IPS-20b (cell line): ENCODE results near the gene IGF1R.
"Not testable (repeated sequence)": the region's sequence is repeated elsewhere in the genome, so short reads cannot be mapped to it uniquely, and the experiment has no call there.

Experiments
- H3K27ac ChIP-seq: one replicate; pipeline ENCODE4 v1.5.1; 2013; ENCODE audit warnings: low read length
- H3K27me3 ChIP-seq: 2 replicates; pipeline ENCODE4 v1.6.1; 2013; ENCODE audit warnings: mild to moderate bottlenecking, low read length, inconsistent platforms; ENCODE audit not compliant: insufficient read depth
- H3K36me3 ChIP-seq: 2 replicates; pipeline ENCODE4 v1.6.1; 2013; ENCODE audit warnings: low read depth, mild to moderate bottlenecking, inconsistent platforms, low read length, moderate library complexity; ENCODE audit not compliant: insufficient read depth
- H3K4me1 ChIP-seq: 2 replicates; pipeline ENCODE4 v1.6.1; 2013; ENCODE audit warnings: mild to moderate bottlenecking, control low read depth, inconsistent platforms, low read length, moderate library complexity; ENCODE audit not compliant: insufficient read depth
- H3K4me3 ChIP-seq: 2 replicates; pipeline ENCODE4 v1.5.1; 2013; ENCODE audit warnings: mild to moderate bottlenecking, low read length, inconsistent platforms
- H3K9ac ChIP-seq: 2 replicates; pipeline ENCODE4 v1.6.1; 2013; ENCODE audit warnings: low read depth, mild to moderate bottlenecking, inconsistent platforms, low read length, moderate library complexity
- H3K9me3 ChIP-seq: 2 replicates; pipeline ENCODE4 v1.6.1; 2013; ENCODE audit warnings: mild to moderate bottlenecking, low read depth, low read length, inconsistent platforms; ENCODE audit not compliant: insufficient read depth

The IGF1R gene

DNA sequence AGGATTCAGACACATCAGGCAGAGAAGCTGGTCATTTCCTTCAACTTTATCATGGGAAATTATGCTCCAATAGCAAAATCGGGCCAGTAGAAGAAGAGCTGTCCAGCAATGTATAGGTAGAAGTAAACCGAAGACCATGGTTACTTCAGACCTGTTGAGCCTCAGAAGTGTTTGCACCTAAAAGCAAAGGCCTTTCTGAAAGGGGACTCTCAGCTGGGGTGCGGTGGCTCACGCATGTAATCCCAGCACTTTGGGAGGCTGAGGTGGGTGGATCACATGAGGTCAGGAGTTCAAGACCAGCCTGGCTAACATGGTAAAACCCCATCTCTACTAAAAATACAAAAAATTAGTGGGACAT lies 316.8 kb downstream of the IGF1R start:
- not testable (repeated sequence) for H3K9me3 ChIP-seq, H3K9ac ChIP-seq, H3K4me3 ChIP-seq, H3K4me1 ChIP-seq, H3K27ac ChIP-seq, H3K27me3 ChIP-seq
- peaks cover 28% of the 10 kb centered on the region for H3K36me3 ChIP-seq

GRCh38 chr15:98965597-98965996 lies 317.3 kb downstream of the IGF1R start:
- peaks cover 23% of the 10 kb centered on the region for H3K36me3 ChIP-seq
- no peaks in the 10 kb centered on the region for H3K4me1 ChIP-seq
- no peak overlapping the region for H3K4me3 ChIP-seq
- no peak overlapping the region for H3K27ac ChIP-seq
- H3K9ac ChIP-seq: no peak overlapping the region
- peaks cover 9% of the 10 kb centered on the region for H3K9me3 ChIP-seq
- no peaks in the 10 kb centered on the region for H3K27me3 ChIP-seq

- H3K9ac ChIP-seq: no peak overlapping the region
- H3K27ac ChIP-seq: no peak overlapping the region
- no peaks in the 10 kb centered on the region for H3K4me1 ChIP-seq
- no peak overlapping the region for H3K4me3 ChIP-seq
- H3K9me3 ChIP-seq: peaks cover 9% of the 10 kb centered on the region
- peaks cover 16% of the 10 kb centered on the region for H3K36me3 ChIP-seq
- no peaks in the 10 kb centered on the region for H3K27me3 ChIP-seq
These were observed 317.9 kb downstream of the IGF1R start for GRCh38 chr15:98966091-98966787.

- no peak overlapping the region for H3K4me3 ChIP-seq
- no peak overlapping the region for H3K27ac ChIP-seq
- peaks cover 8% of the 10 kb centered on the region for H3K36me3 ChIP-seq
- H3K4me1 ChIP-seq: no peaks in the 10 kb centered on the region
- 0 out of 2 replicates have a peak, but pooled peaks cover under 1% of the 10 kb centered on the region for H3K9me3 ChIP-seq
- no peaks in the 10 kb centered on the region for H3K27me3 ChIP-seq
- H3K9ac ChIP-seq: no peak overlapping the region
These were observed 318.8 kb downstream of the IGF1R start for GRCh38 chr15:98967096-98967495.

- Histone ChIP-seq H3K27ac (no peak overlapping the region), H3K36me3 (no peaks in the 10 kb centered on the region), H3K9ac (no peak overlapping the region), H3K27me3 (no peaks in the 10 kb centered on the region), H3K4me1 (no peaks in the 10 kb centered on the region), H3K4me3 (no peak overlapping the region), H3K9me3 (no peaks in the 10 kb centered on the region)
These were observed 319.6 kb downstream of the IGF1R start for GRCh38 chr15:98967916-98968315.

- Histone ChIP-seq H3K36me3 (no peaks in the 10 kb centered on the region), H3K9me3 (no peaks in the 10 kb centered on the region), H3K4me1 (no peaks in the 10 kb centered on the region), H3K4me3 (no peak overlapping the region), H3K27me3 (no peaks in the 10 kb centered on the region), H3K9ac (no peak overlapping the region), H3K27ac (no peak overlapping the region)
These were observed 320.2 kb downstream of the IGF1R start for GRCh38 chr15:98968576-98968975.

DNA sequence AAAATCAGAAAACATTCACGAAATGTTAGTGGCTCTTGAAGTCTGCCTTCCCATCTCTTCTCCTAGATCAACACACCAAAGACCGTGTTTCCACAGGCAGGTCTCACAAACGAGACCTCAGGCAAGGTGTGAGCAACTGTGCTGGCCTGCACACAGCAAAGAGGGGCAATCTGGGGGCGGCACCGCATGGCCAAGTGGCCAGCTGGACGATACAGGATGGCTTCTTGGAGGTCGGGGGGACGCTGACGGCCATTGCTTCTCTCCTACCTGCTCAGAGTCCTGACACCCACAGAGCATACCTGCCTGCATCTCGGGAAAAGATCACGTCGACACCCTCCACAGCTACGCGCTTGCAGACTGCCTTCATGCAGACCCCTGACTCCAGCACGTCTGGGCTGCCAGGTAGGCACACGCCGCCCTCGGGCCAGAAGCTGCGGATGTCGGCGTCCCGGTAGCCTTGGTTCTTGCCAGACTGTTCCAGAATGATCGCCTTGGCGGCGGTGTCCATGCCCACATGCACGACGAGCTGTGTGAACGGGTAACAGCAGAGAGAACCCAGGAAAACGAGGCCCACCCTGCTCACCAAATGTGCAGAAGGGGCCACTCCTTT lies 320.9 kb downstream of the IGF1R start:
- Histone ChIP-seq H3K36me3 (no peaks in the 10 kb centered on the region), H3K9ac (no peak overlapping the region), H3K4me3 (no peak overlapping the region), H3K27me3 (no peaks in the 10 kb centered on the region), H3K27ac (no peak overlapping the region), H3K9me3 (no peaks in the 10 kb centered on the region), H3K4me1 (no peaks in the 10 kb centered on the region)

GRCh38 chr15:98970799-98971198 lies 322.5 kb downstream of the IGF1R start:
- no peak overlapping the region for H3K9ac ChIP-seq
- H3K27me3 ChIP-seq: no peaks in the 10 kb centered on the region
- no peaks in the 10 kb centered on the region for H3K36me3 ChIP-seq
- H3K27ac ChIP-seq: no peak overlapping the region
- H3K4me1 ChIP-seq: no peaks in the 10 kb centered on the region
- H3K4me3 ChIP-seq: no peak overlapping the region
- H3K9me3 ChIP-seq: no peaks in the 10 kb centered on the region

GRCh38 chr15:98976500-98976899 lies 328.2 kb downstream of the IGF1R start:
- no peaks in the 10 kb centered on the region for H3K9me3 ChIP-seq

DNA sequence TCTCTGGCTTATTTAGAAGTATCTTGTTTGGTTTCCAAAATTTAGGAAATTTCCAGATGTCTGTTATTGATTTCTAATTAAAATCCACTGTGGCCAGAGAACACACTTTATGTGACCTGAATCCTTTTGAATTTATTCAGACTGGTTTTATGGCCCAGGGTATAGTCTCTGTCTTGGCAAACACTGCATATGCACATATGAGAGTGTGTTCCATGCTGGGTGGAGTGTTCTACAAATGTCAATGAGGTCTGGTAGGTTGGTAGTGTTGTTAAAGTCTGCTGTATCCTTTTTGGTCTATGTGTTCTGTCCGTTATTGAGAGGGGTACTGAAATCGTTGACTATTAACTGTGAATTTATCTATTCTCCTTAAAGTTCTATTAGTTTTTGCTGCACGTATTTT lies 329.1 kb downstream of the IGF1R start:
- Histone ChIP-seq H3K4me1 (no peaks in the 10 kb centered on the region), H3K36me3 (no peaks in the 10 kb centered on the region), H3K9me3 (no peaks in the 10 kb centered on the region)

More at GRCh38 chr15:98976500-98976899, 328.2 kb downstream of the IGF1R start:
- Histone ChIP-seq H3K36me3 (no peaks in the 10 kb centered on the region), H3K4me1 (no peaks in the 10 kb centered on the region), H3K27ac (no peak overlapping the region), H3K27me3 (no peaks in the 10 kb centered on the region), H3K4me3 (no peak overlapping the region), H3K9ac (no peak overlapping the region)

GRCh38 chr15:98978153-98978552 lies 329.8 kb downstream of the IGF1R start:
- Histone ChIP-seq H3K4me1 (no peaks in the 10 kb centered on the region), H3K9ac (no peak overlapping the region), H3K4me3 (no peak overlapping the region), H3K9me3 (no peaks in the 10 kb centered on the region), H3K36me3 (no peaks in the 10 kb centered on the region), H3K27ac (no peak overlapping the region), H3K27me3 (no peaks in the 10 kb centered on the region)

More for the DNA sequence above, 329.1 kb downstream of the IGF1R start:
- H3K9ac ChIP-seq: no peak overlapping the region
- no peak overlapping the region for H3K27ac ChIP-seq
- H3K27me3 ChIP-seq: no peaks in the 10 kb centered on the region
- H3K4me3 ChIP-seq: no peak overlapping the region

GRCh38 chr15:98980899-98981228 lies 332.5 kb downstream of the IGF1R start:
- no peaks in the 10 kb centered on the region for H3K4me1 ChIP-seq
- H3K27ac ChIP-seq: no peak overlapping the region

More at GRCh38 chr15:98980899-98981228, 332.5 kb downstream of the IGF1R start:
- H3K4me3 ChIP-seq: no peak overlapping the region
- H3K27me3 ChIP-seq: no peaks in the 10 kb centered on the region
- H3K9me3 ChIP-seq: peaks cover 2% of the 10 kb centered on the region; the same call in 1 of the 2 replicates
- no peaks in the 10 kb centered on the region for H3K36me3 ChIP-seq
- no peak overlapping the region for H3K9ac ChIP-seq
